Endothelial cell of umbilical vein (primary cell): ENCODE measurements around the gene RPAP3. TPM values are rescaled to one million over a fixed set of nuclear protein-coding genes. Genes with fewer than 3 reads are reported as not detected.

ENCODE experiments used
- BruUV-seq: library from RNA; stranded (reverse); fragments of 400-500 nt; replicated peaks from 2 replicates; lab custom pipeline; 2021; lab: Mats Ljungman, UMichigan
- CTCF ChIA-PET: fragments of 300-600, 350-600 bp; sonication (Branson Sonifier 250); formaldehyde crosslinking; loops from one replicate; lab custom pipeline; 2021; ENCODE audit warnings: antibody characterized with exemption, inconsistent platforms; lab: Charles Lee
- POLR2A ChIA-PET: fragments of 300-600, 350-600 bp; sonication (Branson Sonifier 250); formaldehyde crosslinking; loops from one replicate; lab custom pipeline; 2021; ENCODE audit warnings: antibody characterized with exemption, inconsistent platforms; lab: Charles Lee
- DNase-seq: peaks from one replicate; pipeline ENCODE4 v3.0.0-alpha.2; 2011; ENCODE audit warnings: low read depth, low spot score
- FAIRE-seq: peaks from 2 replicates; lab custom pipeline; 2011; peaks lifted over from hg19 to GRCh38; lab: Jason Lieb, UNC
- H2AFZ ChIP-seq: 2 replicates; pipeline ENCODE4 v1.6.0; 2012; ENCODE audit warnings: low read depth, low read length, control low read depth, inconsistent platforms
- H3K27ac ChIP-seq: 2 replicates; pipeline ENCODE4 v1.5.1; 2011; ENCODE audit warnings: low read depth, mild to moderate bottlenecking, control low read depth, low read length, moderate library complexity; ENCODE audit not compliant: insufficient read depth
- H3K27me3 ChIP-seq, 2 experiments: 2 replicates each; pipeline versions ENCODE4 v1.6.0 to v1.6.1; 2011; ENCODE audit warnings: low read length in 2 of 2, mixed read lengths in 1 of 2; ENCODE audit not compliant: control insufficient read depth in 2 of 2, insufficient read depth in 2 of 2
- H3K36me3 ChIP-seq, 2 experiments: 2 replicates in 1 of 2; 3 replicates in 1 of 2; pipeline ENCODE4 v1.5.1; 2011; ENCODE audit warnings: low read length in 2 of 2, mild to moderate bottlenecking in 1 of 2, moderate library complexity in 1 of 2; ENCODE audit not compliant: control insufficient read depth in 2 of 2, insufficient read depth in 2 of 2; ENCODE audit errors: extremely low read depth in 1 of 2
- H3K4me1 ChIP-seq: 3 replicates; pipeline ENCODE4 v1.5.1; 2011; ENCODE audit warnings: mild to moderate bottlenecking, low read length; ENCODE audit not compliant: control insufficient read depth, insufficient read depth; ENCODE audit errors: extremely low read depth
- H3K4me2 ChIP-seq: 2 replicates; pipeline ENCODE4 v1.6.1; 2011; ENCODE audit warnings: low read length, control low read depth, mixed read lengths; ENCODE audit not compliant: insufficient read depth
- H3K4me3 ChIP-seq, 3 experiments: fragments of 200-600 bp in 1 of 3; sonication (generic), shearing (Covaris generic) in 1 of 3; replicated peaks in 1 of 3; 2 replicates each; pipeline ENCODE4 v1.5.1; 2011 to 2016; ENCODE audit warnings: control low read depth in 3 of 3, low read length in 3 of 3, mild to moderate bottlenecking in 2 of 3, inconsistent platforms in 1 of 3, low read depth in 1 of 3, moderate library complexity in 1 of 3; ENCODE audit not compliant: insufficient read depth in 1 of 3
- H3K79me2 ChIP-seq: 2 replicates; pipeline ENCODE4 v1.6.0; 2012; ENCODE audit warnings: low read length, inconsistent platforms; ENCODE audit not compliant: control insufficient read depth, insufficient read depth
- H3K9ac ChIP-seq: replicated peaks from 2 replicates; pipeline ENCODE3; 2011; ENCODE audit warnings: low read length, control low read depth; ENCODE audit not compliant: insufficient read depth; ENCODE audit errors: extremely low read depth
- H3K9me1 ChIP-seq: replicated peaks from 3 replicates; pipeline ENCODE4 v1.6.0; 2011; ENCODE audit warnings: mild to moderate bottlenecking, low read length; ENCODE audit not compliant: control insufficient read depth, insufficient read depth; ENCODE audit errors: extremely low read depth
- H3K9me3 ChIP-seq: replicated peaks from 2 replicates; pipeline ENCODE4 v1.5.1; 2012; ENCODE audit warnings: low read length, inconsistent platforms; ENCODE audit not compliant: control insufficient read depth, insufficient read depth
- H4K20me1 ChIP-seq: replicated peaks from 2 replicates; pipeline ENCODE3; 2011; ENCODE audit warnings: mild to moderate bottlenecking, low read length; ENCODE audit not compliant: control insufficient read depth, insufficient read depth; ENCODE audit errors: extremely low read depth
- CTCF ChIP-seq, 2 donors: IDR thresholded peaks; 1 replicate in 1 of 2; 2 replicates in 1 of 2; pipeline ENCODE4 v1.5.1; 2011; ENCODE audit warnings: low read length in 2 of 2, mild to moderate bottlenecking in 2 of 2, moderate library complexity in 2 of 2, control low read depth in 1 of 2, inconsistent platforms in 1 of 2, low read depth in 1 of 2; ENCODE audit not compliant: insufficient read depth in 1 of 2; ENCODE audit errors: extremely low read depth in 1 of 2
- EZH2 ChIP-seq: IDR thresholded peaks from 2 replicates; pipeline ENCODE4 v1.6.1; 2012; ENCODE audit warnings: borderline replicate concordance, low read depth, mild to moderate bottlenecking, moderate library complexity, low read length, inconsistent platforms; ENCODE audit not compliant: severe bottlenecking
- FOS ChIP-seq: IDR thresholded peaks from 2 replicates; pipeline ENCODE4 v1.6.1; 2011; ENCODE audit warnings: mild to moderate bottlenecking, low read length, moderate library complexity, borderline replicate concordance; ENCODE audit not compliant: insufficient read depth
- GATA2 ChIP-seq: IDR thresholded peaks from 2 replicates; pipeline ENCODE4 v1.7.0; 2011; ENCODE audit warnings: low read depth, mild to moderate bottlenecking, moderate library complexity, mixed read lengths, low read length; ENCODE audit not compliant: insufficient read length, insufficient read depth
- JUN ChIP-seq: IDR thresholded peaks from 2 replicates; pipeline ENCODE4 v1.6.1; 2011; ENCODE audit warnings: borderline replicate concordance, low read depth; ENCODE audit not compliant: insufficient read length, insufficient read depth
- MAX ChIP-seq: IDR thresholded peaks from 2 replicates; pipeline ENCODE4 v1.6.1; 2011; ENCODE audit not compliant: insufficient read depth, insufficient read length
- MYC ChIP-seq: IDR thresholded peaks from one replicate; pipeline ENCODE4 v1.6.1; 2011; ENCODE audit warnings: mild to moderate bottlenecking, low read depth, low read length
- POLR2A ChIP-seq: IDR thresholded peaks from 2 replicates; pipeline ENCODE4 v1.6.1; 2012; ENCODE audit warnings: low read depth, mild to moderate bottlenecking, control low read depth, low read length
- POLR2AphosphoS5 ChIP-seq: IDR thresholded peaks from 2 replicates; pipeline ENCODE4 v1.6.1; 2012; ENCODE audit warnings: low read depth, mild to moderate bottlenecking, control low read depth, low read length, moderate library complexity; ENCODE audit not compliant: insufficient read depth
- dilution Hi-C: fragments of 300-500 bp; cut with MboI; formaldehyde crosslinking; loops from one replicate; pipeline ENCODE4 v1.15.0; 2019; ENCODE audit warnings: low sequenced_read_pairs; ENCODE audit not compliant: extremely low pct_ligation_motif_present
- intact Hi-C: fragments of 100-400 bp; cut with micrococcal nuclease; formaldehyde crosslinking; loops from one replicate; pipeline ENCODE4 v1.10.0; 2022
- polyA plus RNA-seq, 4 experiments: library from polyadenylated mRNA; depleted of rRNA in 3 of 4; stranded (reverse) in 3 of 4; unstranded in 1 of 4; fragments of >200 nt; gene quantifications; 2 replicates each; pipeline versions ENCODE4 v1.2.1 to v1.2.3, GENCODE V29; 2011 to 2012; ENCODE audit warnings: missing spikeins in 1 of 4
- total RNA-seq: library from RNA; stranded (reverse); gene quantifications from 2 replicates; pipeline ENCODE4 v1.2.3, GENCODE V29; 2021

Gene RPAP3
- total and polyA plus RNA-seq, 2 donors (not counting 3 experiments of a cell fraction or from before 2014, with no cell fraction given) = 3.9 to 29.8 TPM

GRCh38 chr12:47689215-47689614, 16.6 kb downstream of the RPAP3 start:
- dilution Hi-C loops = no loop called here
- no peaks in the 10 kb centered on the region for H3K9me1 ChIP-seq
- no peak overlapping the region for H3K4me3 ChIP-seq
- no peak for FAIRE-seq
- H3K9me3 ChIP-seq = no peaks in the 10 kb centered on the region
- no peak for TF ChIP-seq FOS
- TF ChIP-seq MYC = no peak
- no peak for TF ChIP-seq EZH2
- TF ChIP-seq POLR2A = no peak
- TF ChIP-seq CTCF (IDR thresholded peaks at IDR 0.05; ENCODE audit: extremely low read depth in 1 of 2, insufficient read depth in 1 of 2, low read depth in 1 of 2, low read length in 2 of 2) = no peak
- TF ChIP-seq JUN = no peak
- TF ChIP-seq MAX = no peak
- TF ChIP-seq GATA2 = no peak
- TF ChIP-seq POLR2AphosphoS5 = no peak
- H2AFZ ChIP-seq = no peak overlapping the region
- DNase-seq = no peak
- H3K4me1 ChIP-seq = no peaks in the 10 kb centered on the region
- POLR2A ChIA-PET = no interaction called here
- BruUV-seq = no TSS peak
- no peaks in the 10 kb centered on the region for H3K27me3 ChIP-seq
- intact Hi-C loops = no loop called here
- no peak overlapping the region for H3K4me2 ChIP-seq
- no peaks in the 10 kb centered on the region for H3K79me2 ChIP-seq
- peaks cover 0 to 9% of the 10 kb centered on the region in 2 experiments for H3K36me3 ChIP-seq
- H4K20me1 ChIP-seq = no peaks in the 10 kb centered on the region
- H3K27ac ChIP-seq = no peak overlapping the region
- CTCF ChIA-PET = interaction anchor here (0.7 kb wide), 1 partner anchor 37 kb away, joined by 3 read pairs; no protein-coding TSS in a partner anchor
- H3K9ac ChIP-seq = no peak overlapping the region
